Fibroblast of mammary gland (primary cell): Measurements from ENCODE around the gene FGFBP1.
"Not testable (repeated sequence)": the region's sequence is repeated elsewhere in the genome, so short reads cannot be mapped to it uniquely, and the experiment has no call there.

Experiments used
- DNase-seq: peaks from one replicate; pipeline ENCODE4 v3.0.0-alpha.2; 2010; ENCODE audit warnings: low read depth
- H3K4me3 ChIP-seq: 2 replicates; pipeline ENCODE4 v1.5.1; 2011; ENCODE audit warnings: low read depth, mild to moderate bottlenecking, low read length, moderate library complexity; ENCODE audit not compliant: control insufficient read depth
- CTCF ChIP-seq: conservative IDR thresholded peaks from 2 replicates; pipeline ENCODE4 v1.5.1; 2011; ENCODE audit warnings: low read depth, low read length, inconsistent platforms; ENCODE audit not compliant: control insufficient read depth, insufficient read depth

Gene FGFBP1

GRCh38 chr4:15926486-15926885 is 12.1 kb downstream of the FGFBP1 start:
- no peak for DNase-seq
- no peak for TF ChIP-seq CTCF
- no peak overlapping the region for H3K4me3 ChIP-seq

- DNase-seq, result no peak
- no peak overlapping the region for H3K4me3 ChIP-seq
- no peak for TF ChIP-seq CTCF
Observed at GRCh38 chr4:15925830-15926229, 12.7 kb downstream of the FGFBP1 start.

- no peak for DNase-seq
- TF ChIP-seq CTCF, result no peak
Observed at GRCh38 chr4:15921592-15921932, 17.0 kb downstream of the FGFBP1 start.

GRCh38 chr4:15920723-15921591 is 17.6 kb downstream of the FGFBP1 start:
- no peak for TF ChIP-seq CTCF
- H3K4me3 ChIP-seq, result no peak overlapping the region
- peak; percentile 99 for DNase-seq

More at GRCh38 chr4:15921592-15921932, 17.0 kb downstream of the FGFBP1 start:
- no peak overlapping the region for H3K4me3 ChIP-seq

- no peak for DNase-seq
- no peak for TF ChIP-seq CTCF
- H3K4me3 ChIP-seq, result no peak overlapping the region
Observed at GRCh38 chr4:15918484-15919129, 19.9 kb downstream of the FGFBP1 start.

DNA sequence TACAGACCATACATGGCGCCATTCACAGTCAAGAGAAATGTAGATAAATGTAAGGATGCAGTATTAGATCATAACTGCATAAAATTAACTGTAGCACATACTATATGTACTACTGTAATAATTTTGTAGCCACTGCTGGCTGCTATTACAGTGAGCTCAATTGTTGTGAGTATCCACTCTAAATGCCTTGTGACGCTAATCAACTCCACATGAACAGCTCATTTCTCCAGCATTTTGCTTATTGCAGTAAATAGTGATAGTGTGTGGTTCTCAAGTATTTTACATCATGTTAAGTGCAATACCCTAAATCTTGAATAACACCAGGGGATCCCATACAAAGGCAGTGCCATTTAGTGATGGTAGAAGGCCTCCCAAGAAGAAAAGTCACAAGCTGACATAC is 21.2 kb downstream of the FGFBP1 start:
- DNase-seq, result peak; percentile 61
- no peak for TF ChIP-seq CTCF
- H3K4me3 ChIP-seq, result no peak overlapping the region

DNA sequence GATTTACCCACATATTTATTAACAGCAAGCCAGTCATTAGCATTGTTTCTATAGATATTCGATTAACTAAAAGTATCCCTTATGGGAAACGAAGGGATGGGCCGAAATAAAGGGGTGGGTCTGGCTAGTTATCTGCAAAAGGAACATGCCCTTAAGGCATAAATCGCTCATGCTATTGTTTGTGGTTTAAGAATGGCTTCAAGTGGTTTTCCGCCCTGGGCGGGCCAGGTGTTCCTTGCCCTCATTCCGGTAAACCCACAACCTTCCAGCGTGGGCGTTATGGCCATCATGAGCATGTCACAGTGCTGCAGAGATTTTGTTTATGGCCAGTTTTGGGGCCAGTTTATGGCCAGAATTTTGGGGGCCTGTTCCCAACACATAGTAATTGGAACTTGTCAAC is 22.2 kb downstream of the FGFBP1 start:
- not testable (repeated sequence) for DNase-seq, H3K4me3 ChIP-seq
